Fibroblast of the conjunctiva (primary cell): Measurements from ENCODE around the gene SLC9A7.

Source experiments
- DNase-seq: peaks from one replicate; pipeline ENCODE4 v3.0.0-alpha.2; 2010; ENCODE audit warnings: low read depth

Gene SLC9A7

GRCh38 chrX:46602468-46603102 lies 156.3 kb downstream of the SLC9A7 start:
- DNase-seq = no peak

- DNase-seq = peak; percentile 35
Observed at GRCh38 chrX:46601283-46601682, 157.6 kb downstream of the SLC9A7 start.

GRCh38 chrX:46599051-46599560 lies 159.8 kb downstream of the SLC9A7 start:
- DNase-seq = no peak

GRCh38 chrX:46597771-46598170 lies 161.1 kb downstream of the SLC9A7 start:
- DNase-seq = no peak

GRCh38 chrX:46597208-46597607 lies 161.7 kb downstream of the SLC9A7 start:
- no peak for DNase-seq

GRCh38 chrX:46595084-46595483 lies 163.8 kb downstream of the SLC9A7 start:
- DNase-seq = no peak

GRCh38 chrX:46589977-46590723 lies 168.8 kb downstream of the SLC9A7 start:
- DNase-seq = peak; percentile 43

- no peak for DNase-seq
Observed at GRCh38 chrX:46588263-46588662, 170.7 kb downstream of the SLC9A7 start.

- no peak for DNase-seq
Observed at GRCh38 chrX:46587753-46588171, 171.2 kb downstream of the SLC9A7 start.

- no peak for DNase-seq
Observed at GRCh38 chrX:46587158-46587557, 171.8 kb downstream of the SLC9A7 start.

- DNase-seq = no peak
Observed at GRCh38 chrX:46584736-46585135, 174.2 kb downstream of the SLC9A7 start.

GRCh38 chrX:46582966-46583365 lies 176.0 kb downstream of the SLC9A7 start:
- peak; percentile 43 for DNase-seq

- no peak for DNase-seq
Observed at GRCh38 chrX:46582325-46582724, 176.6 kb downstream of the SLC9A7 start.

- no peak for DNase-seq
Observed at GRCh38 chrX:46580613-46581012, 178.3 kb downstream of the SLC9A7 start.

GRCh38 chrX:46579250-46579649 lies 179.7 kb downstream of the SLC9A7 start:
- no peak for DNase-seq

GRCh38 chrX:46577221-46578005 lies 181.5 kb downstream of the SLC9A7 start:
- no peak for DNase-seq

GRCh38 chrX:46576458-46576857 lies 182.5 kb downstream of the SLC9A7 start:
- no peak for DNase-seq

- no peak for DNase-seq
Observed at GRCh38 chrX:46575991-46576392, 182.9 kb downstream of the SLC9A7 start.

GRCh38 chrX:46575586-46575985 lies 183.3 kb downstream of the SLC9A7 start:
- DNase-seq = no peak

GRCh38 chrX:46574774-46575381 lies 184.0 kb downstream of the SLC9A7 start:
- DNase-seq = no peak

GRCh38 chrX:46573892-46574773 lies 184.8 kb downstream of the SLC9A7 start:
- no peak for DNase-seq
